K562 (cell line): Measurements from ENCODE around the gene RALY. TPM values are rescaled to one million over a fixed set of nuclear protein-coding genes. Genes with fewer than 3 reads are reported as not detected.

Experiments
- ATAC-seq: fragments of 200-7000 bp; cut with Tn5 transposase; 3 replicates; pipeline ENCODE4 v1.9.1; 2020; ENCODE audit warnings: moderate library complexity
- BruUV-seq: library from RNA; stranded (reverse); fragments of 400-500 nt; replicated peaks from 2 replicates; lab custom pipeline; 2021; lab: Mats Ljungman, UMichigan
- CTCF ChIA-PET: fragments of 300-600 bp; formaldehyde crosslinking; extraction: SDS; loops from one replicate; lab custom pipeline; 2021; ENCODE audit warnings: low intra/inter-chr PET ratio; lab: Yijun Ruan, JAX
- POLR2A ChIA-PET: fragments of 300-600, 350-650 bp; sonication (Branson Sonifier 250); formaldehyde crosslinking; extraction: SDS; loops from one replicate; lab custom pipeline; 2021; ENCODE audit warnings: antibody characterized with exemption, inconsistent platforms; lab: Yijun Ruan, JAX
- DNase-seq, 4 experiments: peaks; one replicate each; pipeline versions ENCODE4 v3.0.0 to v3.0.0-alpha.2; 2011 to 2018; ENCODE audit warnings: low spot score in 3 of 4, mixed read lengths in 3 of 4; ENCODE audit errors: extremely low read depth in 1 of 4
- FAIRE-seq: peaks from 2 replicates; lab custom pipeline; 2011; peaks lifted over from hg19 to GRCh38; lab: Jason Lieb, UNC
- H2AFZ ChIP-seq: 2 replicates; pipeline ENCODE4 v1.6.0; 2011; ENCODE audit warnings: low read depth, low read length, control low read depth, inconsistent platforms
- H3K27ac ChIP-seq: fragments of 200-600 bp; 3 replicates; pipeline ENCODE4 v1.8.0; 2011; ENCODE audit warnings: low read depth, mild to moderate bottlenecking, control low read depth, inconsistent platforms, low read length, moderate library complexity, mixed read lengths; ENCODE audit errors: extremely low read depth
- H3K27me3 ChIP-seq, 2 experiments: fragments of 300-600 bp in 1 of 2; 2 replicates in 1 of 2; 3 replicates in 1 of 2; pipeline versions ENCODE4 v1.6.0 to v1.8.0; 2011; ENCODE audit warnings: inconsistent platforms in 2 of 2, low read length in 2 of 2, mild to moderate bottlenecking in 1 of 2, mixed read lengths in 1 of 2, moderate library complexity in 1 of 2; ENCODE audit not compliant: control insufficient read depth in 2 of 2, insufficient read depth in 2 of 2
- H3K36me3 ChIP-seq: fragments of 300-600 bp; 3 replicates; pipeline ENCODE4 v1.8.0; 2011; ENCODE audit warnings: mild to moderate bottlenecking, low read length, inconsistent platforms; ENCODE audit not compliant: control insufficient read depth, insufficient read depth
- H3K4me1 ChIP-seq, 2 experiments: fragments of 200-600 bp in 1 of 2; replicated peaks in 1 of 2; 2 replicates in 1 of 2; 3 replicates in 1 of 2; pipeline versions ENCODE4 v1.5.1 to v1.8.0; 2011; ENCODE audit warnings: inconsistent platforms in 2 of 2, low read length in 2 of 2, mild to moderate bottlenecking in 1 of 2, mixed read lengths in 1 of 2, moderate library complexity in 1 of 2; ENCODE audit not compliant: control insufficient read depth in 2 of 2, insufficient read depth in 2 of 2
- H3K4me2 ChIP-seq: 2 replicates; pipeline ENCODE4 v1.6.1; 2011; ENCODE audit warnings: low read length, control low read depth, inconsistent platforms, mixed read lengths; ENCODE audit not compliant: insufficient read depth
- H3K4me3 ChIP-seq: fragments of 200-600 bp; sonication (generic), shearing (Covaris generic); 2 replicates; pipeline ENCODE4 v1.5.1; 2016; ENCODE audit warnings: control low read depth, inconsistent platforms
- H3K79me2 ChIP-seq: fragments of 200-600 bp; 3 replicates; pipeline ENCODE4 v1.8.0; 2011; ENCODE audit warnings: low read length, inconsistent platforms; ENCODE audit not compliant: control insufficient read depth, insufficient read depth
- H3K9ac ChIP-seq, 2 experiments: 2 replicates each; pipeline versions ENCODE4 v1.6.0 to v1.6.1; 2011; ENCODE audit warnings: low read depth in 2 of 2, low read length in 2 of 2, control low read depth in 1 of 2, inconsistent platforms in 1 of 2, mild to moderate bottlenecking in 1 of 2, mixed read lengths in 1 of 2; ENCODE audit not compliant: insufficient read depth in 1 of 2
- H3K9me1 ChIP-seq: one replicate; pipeline ENCODE4 v1.6.0; 2011; ENCODE audit warnings: inconsistent platforms, mild to moderate bottlenecking, low read length, moderate library complexity; ENCODE audit not compliant: control insufficient read depth, insufficient read depth
- H3K9me3 ChIP-seq: replicated peaks from 2 replicates; pipeline ENCODE4 v1.5.1; 2011; ENCODE audit warnings: low read depth, low read length, inconsistent platforms; ENCODE audit not compliant: control insufficient read depth, insufficient read depth
- H4K20me1 ChIP-seq: replicated peaks from 2 replicates; pipeline ENCODE4 v1.6.1; 2011; ENCODE audit warnings: low read length, inconsistent platforms, mixed read lengths; ENCODE audit not compliant: control insufficient read depth, insufficient read depth
- POLR2A ChIP-seq: fragments of 450-650 bp; conservative IDR thresholded peaks from 2 replicates; pipeline ENCODE4 v1.6.1; 2016
- SUPT5H ChIP-seq: fragments of 450-650 bp; IDR thresholded peaks from 2 replicates; pipeline ENCODE4 v1.6.1; 2016
- ZNF445 ChIP-seq: fragments of 250-450 bp; sonication (Bioruptor Pico); IDR thresholded peaks from 2 replicates; pipeline ENCODE4 v1.4.0; 2020; ENCODE audit warnings: low read depth, mild to moderate bottlenecking, moderate library complexity
- WGBS: fragments of 100-300 bp; shearing (Covaris generic); methylation state at CpG from one replicate; pipeline ENCODE4 v1.1.6; 2016; ENCODE audit warnings: low coverage, mixed read lengths; ENCODE audit not compliant: insufficient coverage; ENCODE audit errors: missing lambda C conversion rate; 5-methylcytosine and 5-hydroxymethylcytosine counted together
- in situ Hi-C: fragments of 300-500 bp; cut with MboI; formaldehyde crosslinking; loops from 4 replicates; pipeline ENCODE4 v1.15.0; 2018; ENCODE audit warnings: inconsistent platforms, mixed read lengths
- intact Hi-C: fragments of 100-400 bp; cut with micrococcal nuclease; formaldehyde crosslinking; loops from 2 replicates; pipeline ENCODE4 v1.14.2; 2022
- polyA plus RNA-seq, 8 experiments: library from polyadenylated mRNA; depleted of rRNA in 4 of 8; stranded (reverse) in 5 of 8; unstranded in 3 of 8; fragments of >200 nt; fragmentation: Nextera tagmentation in 2 of 8; fragmentation: Illumina TruSeq in 1 of 8; extraction: Ambion mirVana in 2 of 8; extraction: Trizol in 1 of 8; gene quantifications; 2 replicates each; pipeline versions ENCODE4 v1.2.1 to v1.2.3, GENCODE V29; 2011 to 2014; ENCODE audit warnings: inconsistent platforms in 1 of 8, missing spikeins in 1 of 8
- total RNA-seq, 7 experiments: library from RNA; depleted of rRNA in 6 of 7; stranded (reverse); fragments of >200 nt in 6 of 7; fragmentation: Illumina TruSeq in 2 of 7; extraction: Trizol in 2 of 7; gene quantifications; 2 replicates each; pipeline versions ENCODE4 v1.2.1 to v1.2.3, GENCODE V29; 2011 to 2021; ENCODE audit warnings: low replicate concordance in 1 of 7
- TF ChIP-seq, protein P1 (sequence below): IDR thresholded peaks from 3 replicates; pipeline ENCODE4 v1.6.1; 2011; ENCODE audit warnings: borderline replicate concordance, mild to moderate bottlenecking, moderate library complexity; ENCODE audit not compliant: insufficient read length; ENCODE audit errors: extremely low read depth

The RALY gene
- total and polyA plus RNA-seq, 9 of the 15 experiments (the other 6 are each of a cell fraction or from before 2014, with no cell fraction given): 0.80 to 207 (median 128) TPM

DNA sequence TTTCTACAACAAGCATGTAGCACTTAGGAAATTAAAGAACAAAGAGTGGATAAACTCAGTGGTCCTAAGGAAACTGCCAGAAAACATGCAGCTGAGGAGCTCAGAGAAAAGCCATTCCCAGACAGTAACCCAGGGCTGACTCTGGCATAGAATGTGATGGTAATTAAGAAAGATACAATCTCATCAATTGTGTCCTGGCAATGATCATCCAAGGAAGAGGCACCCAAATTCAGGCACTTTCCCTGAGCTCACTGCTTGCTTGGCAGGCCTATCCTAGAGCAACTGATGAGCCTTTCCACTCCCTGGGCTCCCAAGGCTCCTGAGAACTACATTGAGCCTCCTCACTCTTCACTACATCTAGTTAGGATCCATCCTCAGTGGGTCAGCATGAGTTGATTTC is 102.1 kb downstream of the RALY start (continued):
- TF ChIP-seq ZNF445 (CRISPR knock-in tag): no peak

DNA sequence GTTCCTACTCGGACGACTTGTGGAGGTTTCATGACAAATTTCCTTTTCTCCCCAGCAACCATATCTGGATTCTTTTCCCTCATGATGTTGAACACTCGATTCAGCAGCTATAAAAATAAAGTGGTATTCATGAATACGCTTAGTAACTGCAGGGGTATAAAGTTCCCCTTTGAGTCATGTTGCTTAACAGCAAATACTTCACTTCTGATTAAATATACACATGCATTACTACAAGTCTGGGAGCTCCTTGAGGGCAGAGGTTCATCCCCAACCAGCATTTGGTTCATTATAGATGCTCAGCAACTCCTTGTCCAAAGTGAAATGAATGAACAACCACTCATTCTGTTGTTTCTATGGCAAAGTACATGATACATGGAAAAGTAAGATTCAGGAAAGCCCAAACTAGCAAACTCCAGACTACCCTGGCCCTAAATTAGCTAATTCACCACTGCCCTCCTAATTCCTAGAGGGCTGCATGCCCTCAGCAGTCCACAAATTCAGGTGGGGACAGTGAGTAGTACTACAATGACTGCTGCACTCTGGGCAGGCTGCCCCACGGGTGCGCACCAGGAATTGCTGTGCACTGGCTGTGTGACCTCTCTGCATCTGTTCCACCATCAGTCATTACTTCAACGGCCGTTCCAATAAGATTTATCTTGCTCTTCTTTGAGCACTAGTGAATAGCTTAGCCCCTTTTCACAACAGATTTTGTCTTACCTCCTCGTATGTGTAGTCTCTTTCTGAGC is 103.2 kb downstream of the RALY start:
- no peak overlapping the region for H3K9ac ChIP-seq
- H3K79me2 ChIP-seq: peaks cover 58% of the 10 kb centered on the region
- H3K9me1 ChIP-seq: no peaks in the 10 kb centered on the region
- H3K9me3 ChIP-seq: no peaks in the 10 kb centered on the region
- H2AFZ ChIP-seq: no peak overlapping the region
- H3K27me3 ChIP-seq: no peaks in the 10 kb centered on the region
- intact Hi-C loops: no loop called here
- DNase-seq (no peak), ATAC-seq (no peak; the same call in 2 of the 3 replicates), FAIRE-seq (no peak)
- H4K20me1 ChIP-seq: peaks cover 4% of the 10 kb centered on the region; the same call in 1 of the 2 replicates
- BruUV-seq: no TSS peak
- H3K27ac ChIP-seq: no peak overlapping the region
- CTCF ChIA-PET: no interaction called here
- peaks cover 98% of the 10 kb centered on the region for H3K36me3 ChIP-seq
- no peak overlapping the region for H3K4me2 ChIP-seq
- WGBS: 93% methylated on average over 8 of the region's 9 CpGs
- TF ChIP-seq SUPT5H (peak; percentile 26; the same call in 1 of the 2 replicates), POLR2A (0 out of 2 replicates have a peak, but pooled peaks have one; percentile 35)
- TF ChIP-seq, protein P1, sequence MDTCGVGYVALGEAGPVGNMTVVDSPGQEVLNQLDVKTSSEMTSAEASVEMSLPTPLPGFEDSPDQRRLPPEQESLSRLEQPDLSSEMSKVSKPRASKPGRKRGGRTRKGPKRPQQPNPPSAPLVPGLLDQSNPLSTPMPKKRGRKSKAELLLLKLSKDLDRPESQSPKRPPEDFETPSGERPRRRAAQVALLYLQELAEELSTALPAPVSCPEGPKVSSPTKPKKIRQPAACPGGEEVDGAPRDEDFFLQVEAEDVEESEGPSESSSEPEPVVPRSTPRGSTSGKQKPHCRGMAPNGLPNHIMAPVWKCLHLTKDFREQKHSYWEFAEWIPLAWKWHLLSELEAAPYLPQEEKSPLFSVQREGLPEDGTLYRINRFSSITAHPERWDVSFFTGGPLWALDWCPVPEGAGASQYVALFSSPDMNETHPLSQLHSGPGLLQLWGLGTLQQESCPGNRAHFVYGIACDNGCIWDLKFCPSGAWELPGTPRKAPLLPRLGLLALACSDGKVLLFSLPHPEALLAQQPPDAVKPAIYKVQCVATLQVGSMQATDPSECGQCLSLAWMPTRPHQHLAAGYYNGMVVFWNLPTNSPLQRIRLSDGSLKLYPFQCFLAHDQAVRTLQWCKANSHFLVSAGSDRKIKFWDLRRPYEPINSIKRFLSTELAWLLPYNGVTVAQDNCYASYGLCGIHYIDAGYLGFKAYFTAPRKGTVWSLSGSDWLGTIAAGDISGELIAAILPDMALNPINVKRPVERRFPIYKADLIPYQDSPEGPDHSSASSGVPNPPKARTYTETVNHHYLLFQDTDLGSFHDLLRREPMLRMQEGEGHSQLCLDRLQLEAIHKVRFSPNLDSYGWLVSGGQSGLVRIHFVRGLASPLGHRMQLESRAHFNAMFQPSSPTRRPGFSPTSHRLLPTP: no peak
- POLR2A ChIA-PET: interaction anchor here (0.5 to 3.7 kb wide), 6 partner anchors 11 to 239 kb away, joined by 3 to 24 read pairs (median 10); partner anchors contain the start of gene EIF2S2
- H3K4me3 ChIP-seq: no peak overlapping the region
- in situ Hi-C loops: no loop called here
- no peaks in the 10 kb centered on the region for H3K4me1 ChIP-seq
